NCI-H345 treated with DMSO at 0.1 percent for 48 hours (cell line): ENCODE measurements around the gene BACE2.

Experiments used
- DNase-seq: peaks from one replicate; lab custom pipeline; 2025; ENCODE audit not compliant: unreplicated experiment; lab: John Stamatoyannopoulos, UW

The BACE2 gene

GRCh38 chr21:41317458-41317857 is 149.5 kb downstream of the BACE2 start:
- peak; percentile 38 for DNase-seq

GRCh38 chr21:41318218-41318617 is 150.3 kb downstream of the BACE2 start:
- DNase-seq: peak; percentile 54

- no peak for DNase-seq
These were observed 151.3 kb downstream of the BACE2 start for GRCh38 chr21:41319273-41319672.

- peak; percentile 92 for DNase-seq
These were observed 153.4 kb downstream of the BACE2 start for GRCh38 chr21:41321211-41321907.

- DNase-seq: no peak
These were observed 154.0 kb downstream of the BACE2 start for GRCh38 chr21:41321908-41322495.

GRCh38 chr21:41322496-41323382 is 154.8 kb downstream of the BACE2 start:
- DNase-seq: no peak

- DNase-seq: no peak
These were observed 157.4 kb downstream of the BACE2 start for GRCh38 chr21:41325138-41325912.

GRCh38 chr21:41326414-41327080 is 158.6 kb downstream of the BACE2 start:
- no peak for DNase-seq

- no peak for DNase-seq
These were observed 159.8 kb downstream of the BACE2 start for GRCh38 chr21:41327753-41328152.

GRCh38 chr21:41328660-41329607 is 161.0 kb downstream of the BACE2 start:
- no peak for DNase-seq
